ENCODE data around the gene INTS15. TPM values are rescaled to one million over a fixed set of nuclear protein-coding genes. Genes with fewer than 3 reads are reported as not detected.

The INTS15 gene
- total RNA-seq, 1 experiment from 2014 or later = 35.0 TPM

DNA sequence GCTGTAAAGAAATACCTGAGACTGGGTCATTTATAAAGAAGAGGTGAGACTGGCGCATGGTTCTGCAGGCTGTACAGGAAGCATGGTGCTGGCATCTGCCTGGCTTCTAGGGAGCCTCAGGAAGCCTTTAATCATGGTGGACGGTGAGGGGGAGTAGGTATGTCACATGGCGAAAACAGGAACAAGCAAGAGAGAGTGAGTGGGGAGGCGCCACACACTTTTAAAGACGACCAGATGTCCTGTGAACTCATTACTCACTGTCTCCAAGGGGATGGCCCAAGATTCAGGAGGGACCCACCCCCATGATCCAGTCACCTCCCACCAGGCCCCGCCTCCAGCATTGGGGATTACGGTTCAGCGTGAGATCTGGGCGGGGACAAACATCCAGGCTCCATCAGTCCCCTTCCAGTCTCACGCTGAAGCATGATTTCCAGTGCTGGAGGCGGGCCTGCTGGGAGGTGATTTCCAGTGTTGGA is 50.5 kb downstream of the INTS15 start:
- no peak for TF ChIP-seq CTCF (IDR thresholded peaks at IDR 0.05; ENCODE audit: unreplicated experiment)
- Mint-ChIP-seq H3K9me3 (ENCODE audit: low read depth, unreplicated experiment) (no peaks in the 10 kb centered on the region), H3K27me3 (ENCODE audit: unreplicated experiment) (no peaks in the 10 kb centered on the region), H3K36me3 (ENCODE audit: insufficient read depth, unreplicated experiment) (peaks cover 74% of the 10 kb centered on the region), H3K27ac (ENCODE audit: unreplicated experiment) (no peak overlapping the region), H3K4me3 (ENCODE audit: low read depth, unreplicated experiment) (no peak overlapping the region), H3K4me1 (ENCODE audit: low read depth, unreplicated experiment) (peaks cover 18% of the 10 kb centered on the region)
- intact Hi-C loops (cut with micrococcal nuclease; ENCODE audit: unreplicated experiment) = no loop called here
- no TSS peak for BruUV-seq (replicated peaks)
- DNase-seq = no peak
- CTCF ChIA-PET = no interaction called here

DNA sequence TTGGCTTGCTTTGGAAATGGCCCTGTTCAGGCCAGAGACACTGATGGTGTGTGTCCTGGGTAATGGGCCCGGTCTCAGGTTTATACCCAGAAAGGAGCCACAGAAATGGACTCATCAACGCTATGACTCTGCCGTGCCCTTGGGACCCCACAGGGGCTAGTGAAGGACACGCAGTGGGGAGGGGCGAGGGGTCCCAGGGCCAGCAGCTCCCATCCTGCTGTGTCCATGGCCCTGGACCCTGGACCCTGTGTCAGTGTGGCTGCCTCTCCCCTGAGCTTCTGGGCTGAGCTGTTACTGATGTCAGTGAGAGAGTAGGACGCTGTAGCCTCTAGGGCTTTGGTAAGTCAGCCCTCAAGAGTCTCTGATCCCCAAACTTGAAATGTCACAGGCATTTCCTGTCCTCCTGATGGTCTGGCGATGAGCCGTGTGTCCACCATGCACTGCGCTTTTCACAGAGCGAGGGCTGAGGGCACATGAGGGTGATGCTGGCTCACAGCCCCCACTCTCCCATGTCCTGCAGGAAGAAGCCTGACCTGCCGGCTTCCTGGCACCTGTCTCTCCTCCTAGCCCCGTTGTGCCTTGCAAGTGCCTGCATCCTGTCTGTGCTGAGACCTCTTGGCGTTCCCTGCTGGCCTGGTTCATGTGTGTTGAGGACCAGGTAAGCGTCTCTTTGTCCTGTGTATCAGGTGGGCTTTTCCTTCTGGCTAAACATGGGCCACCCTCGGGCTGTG is 51.6 kb downstream of the INTS15 start:
- Mint-ChIP-seq H3K27me3 (ENCODE audit: unreplicated experiment) (no peaks in the 10 kb centered on the region), H3K9me3 (ENCODE audit: low read depth, unreplicated experiment) (no peaks in the 10 kb centered on the region), H3K4me3 (ENCODE audit: low read depth, unreplicated experiment) (no peak overlapping the region), H3K27ac (ENCODE audit: unreplicated experiment) (no peak overlapping the region), H3K36me3 (ENCODE audit: insufficient read depth, unreplicated experiment) (peaks cover 77% of the 10 kb centered on the region), H3K4me1 (ENCODE audit: low read depth, unreplicated experiment) (peaks cover 18% of the 10 kb centered on the region)
- DNase-seq = no peak
- intact Hi-C loops (cut with micrococcal nuclease; ENCODE audit: unreplicated experiment) = no loop called here
- CTCF ChIA-PET = no interaction called here
- no TSS peak for BruUV-seq (replicated peaks)
- no peak for TF ChIP-seq CTCF (IDR thresholded peaks at IDR 0.05; ENCODE audit: unreplicated experiment)

DNA sequence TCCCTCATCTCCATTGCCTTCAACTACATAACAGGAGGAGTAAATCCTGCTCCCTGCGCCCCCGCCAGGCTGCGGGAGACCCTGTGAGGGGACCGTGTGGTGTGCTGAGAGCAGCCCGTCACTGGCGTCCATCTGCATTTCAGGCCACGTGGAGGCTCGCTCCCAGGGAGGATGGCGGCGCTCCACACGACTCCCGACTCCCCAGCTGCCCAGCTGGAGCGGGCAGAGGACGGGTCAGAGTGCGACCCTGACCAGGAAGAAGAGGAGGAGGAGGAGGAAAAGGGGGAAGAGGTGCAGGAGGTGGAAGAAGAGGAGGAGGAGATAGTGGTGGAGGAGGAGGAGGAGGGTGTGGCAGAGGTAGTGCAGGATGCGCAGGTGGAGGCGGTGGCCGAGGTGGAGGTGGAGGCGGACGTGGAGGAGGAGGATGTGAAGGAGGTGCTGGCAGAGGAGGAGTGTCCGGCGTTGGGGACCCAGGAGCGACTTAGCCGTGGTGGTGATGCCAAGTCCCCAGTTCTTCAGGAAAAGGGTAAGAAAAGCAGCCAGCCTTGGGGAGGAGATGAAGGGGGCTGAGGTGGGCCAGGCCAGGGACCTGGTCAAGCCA is 52.5 kb downstream of the INTS15 start:
- no TSS peak for BruUV-seq (replicated peaks)

More for the DNA sequence above, 52.5 kb downstream of the INTS15 start:
- no peak for DNase-seq
- Mint-ChIP-seq H3K36me3 (ENCODE audit: insufficient read depth, unreplicated experiment) (peaks cover 81% of the 10 kb centered on the region), H3K4me3 (ENCODE audit: low read depth, unreplicated experiment) (no peak overlapping the region), H3K27me3 (ENCODE audit: unreplicated experiment) (no peaks in the 10 kb centered on the region), H3K4me1 (ENCODE audit: low read depth, unreplicated experiment) (peaks cover 18% of the 10 kb centered on the region), H3K9me3 (ENCODE audit: low read depth, unreplicated experiment) (no peaks in the 10 kb centered on the region), H3K27ac (ENCODE audit: unreplicated experiment) (no peak overlapping the region)
- no peak for TF ChIP-seq CTCF (IDR thresholded peaks at IDR 0.05; ENCODE audit: unreplicated experiment)
- intact Hi-C loops (cut with micrococcal nuclease; ENCODE audit: unreplicated experiment) = no loop called here
- CTCF ChIA-PET = no interaction called here

Measured in Calu3 (cell line).